SHP77 treated with DMSO at 0.1 percent for 48 hours (cell line): ENCODE results near the gene HORMAD2.

Experiments
- DNase-seq: peaks from one replicate; lab custom pipeline; 2025; lab: John Stamatoyannopoulos, UW

Gene HORMAD2

GRCh38 chr22:30079952-30080533 is at the start of gene HORMAD2:
Gene HORMAD2 (plus strand): TSS chr22:30080464. CDS start chr22:30093953, 13,489 bp downstream.
- no peak for DNase-seq

- no peak for DNase-seq
These were observed 48.9 kb upstream of the HORMAD2 start for GRCh38 chr22:30031328-30031727.

GRCh38 chr22:30031764-30032455 is 48.4 kb upstream of the HORMAD2 start:
- DNase-seq, result no peak

- no peak for DNase-seq
These were observed 47.1 kb upstream of the HORMAD2 start for GRCh38 chr22:30033137-30033536.

- no peak for DNase-seq
These were observed 46.4 kb upstream of the HORMAD2 start for GRCh38 chr22:30033901-30034300.

GRCh38 chr22:30036656-30037055 is 43.6 kb upstream of the HORMAD2 start:
- no peak for DNase-seq

- no peak for DNase-seq
These were observed 42.0 kb upstream of the HORMAD2 start for GRCh38 chr22:30038219-30038618.

- DNase-seq, result no peak
These were observed 39.6 kb upstream of the HORMAD2 start for GRCh38 chr22:30040499-30041260.

GRCh38 chr22:30041475-30041874 is 38.8 kb upstream of the HORMAD2 start:
- no peak for DNase-seq

GRCh38 chr22:30041881-30042280 is 38.4 kb upstream of the HORMAD2 start:
- no peak for DNase-seq

- no peak for DNase-seq
These were observed 37.1 kb upstream of the HORMAD2 start for GRCh38 chr22:30043161-30043560.

GRCh38 chr22:30044369-30044768 is 35.9 kb upstream of the HORMAD2 start:
- DNase-seq, result peak; percentile 14

GRCh38 chr22:30044881-30045493 is 35.3 kb upstream of the HORMAD2 start:
- no peak for DNase-seq

GRCh38 chr22:30045494-30045887 is 34.8 kb upstream of the HORMAD2 start:
- no peak for DNase-seq

- DNase-seq, result no peak
These were observed 34.2 kb upstream of the HORMAD2 start for GRCh38 chr22:30045901-30046715.

- no peak for DNase-seq
These were observed 33.4 kb upstream of the HORMAD2 start for GRCh38 chr22:30046716-30047363.

- no peak for DNase-seq
These were observed 32.9 kb upstream of the HORMAD2 start for GRCh38 chr22:30047364-30047738.

- no peak for DNase-seq
These were observed 31.6 kb upstream of the HORMAD2 start for GRCh38 chr22:30048681-30049080.

GRCh38 chr22:30054067-30054763 is 26.0 kb upstream of the HORMAD2 start:
- no peak for DNase-seq

GRCh38 chr22:30054764-30055069 is 25.5 kb upstream of the HORMAD2 start:
- DNase-seq, result no peak

- no peak for DNase-seq
These were observed 24.2 kb upstream of the HORMAD2 start for GRCh38 chr22:30056015-30056414.
